Activated T-helper 17 cell treated with anti-CD3 and anti-CD28 coated beads, Interleukin-2, amount 50 U/mL, for 72 hours (primary cell): ENCODE data around the gene USP48. TPM values are rescaled to one million over a fixed set of nuclear protein-coding genes. Genes with fewer than 3 reads are reported as not detected.

Experiments used
- ATAC-seq: fragments of 150-1000 bp; cut with Tn5 transposase; replicated peaks from 2 replicates; pipeline ENCODE4 v1.10.0; 2021; ENCODE audit warnings: mild to moderate bottlenecking, moderate library complexity
- H3K27ac Mint-ChIP-seq: one replicate; pipeline ENCODE4 v1.8.0; 2022; ENCODE audit warnings: mixed read lengths
- H3K27me3 Mint-ChIP-seq: one replicate; pipeline ENCODE4 v1.8.0; 2022; ENCODE audit warnings: mixed read lengths
- H3K36me3 Mint-ChIP-seq: one replicate; pipeline ENCODE4 v1.8.0; 2022; ENCODE audit warnings: low read depth, mild to moderate bottlenecking, mixed read lengths
- H3K4me1 Mint-ChIP-seq: one replicate; pipeline ENCODE4 v1.8.0; 2022; ENCODE audit warnings: mixed read lengths
- H3K4me3 Mint-ChIP-seq: one replicate; pipeline ENCODE4 v1.8.0; 2022; ENCODE audit warnings: mild to moderate bottlenecking, mixed read lengths
- H3K9me3 Mint-ChIP-seq: one replicate; pipeline ENCODE4 v1.8.0; 2022; ENCODE audit warnings: mixed read lengths
- total RNA-seq, 2 donors: library from RNA; stranded (reverse); gene quantifications; one replicate each; pipeline ENCODE4 v1.2.3, GENCODE V29; 2022

Gene USP48
- total RNA-seq, 2 donors from 2014 or later = 107 to 209 TPM

DNA sequence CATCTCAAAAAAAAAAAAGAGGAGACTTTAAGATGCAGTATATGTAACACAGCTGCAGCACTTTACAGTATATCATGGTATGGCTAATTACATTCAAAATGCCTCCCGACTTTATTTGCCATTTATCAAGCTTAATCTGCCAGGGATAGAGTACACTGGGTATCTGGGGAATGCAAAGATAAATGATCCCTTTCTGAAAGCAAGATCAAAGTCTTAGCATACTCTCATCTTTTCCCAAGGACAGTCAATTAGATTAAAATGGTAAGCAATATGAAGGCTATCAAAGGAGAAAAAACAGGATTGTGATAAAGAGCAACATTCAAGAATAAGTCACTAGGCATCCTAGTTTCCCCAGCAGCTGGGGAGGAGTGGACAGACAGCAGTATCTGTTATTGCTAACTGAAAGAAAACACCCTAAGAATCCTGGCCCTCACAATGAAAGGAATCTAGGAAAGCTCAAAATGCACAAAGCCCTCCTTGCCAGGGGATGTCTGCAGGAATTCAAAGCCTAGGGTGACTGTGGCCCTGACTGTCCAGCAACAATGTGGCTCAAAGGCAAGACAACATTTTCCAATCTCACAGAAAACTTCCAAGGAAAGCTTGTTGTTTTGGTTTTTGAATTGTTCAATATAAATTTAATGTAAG is 57.1 kb downstream of the USP48 start:
- Mint-ChIP-seq H3K27ac (peak overlapping the region; percentile 28), H3K27me3 (no peaks in the 10 kb centered on the region), H3K4me3 (no peak overlapping the region), H3K36me3 (peaks cover 98% of the 10 kb centered on the region), H3K4me1 (no peaks in the 10 kb centered on the region), H3K9me3 (no peaks in the 10 kb centered on the region)
- no peak for ATAC-seq

DNA sequence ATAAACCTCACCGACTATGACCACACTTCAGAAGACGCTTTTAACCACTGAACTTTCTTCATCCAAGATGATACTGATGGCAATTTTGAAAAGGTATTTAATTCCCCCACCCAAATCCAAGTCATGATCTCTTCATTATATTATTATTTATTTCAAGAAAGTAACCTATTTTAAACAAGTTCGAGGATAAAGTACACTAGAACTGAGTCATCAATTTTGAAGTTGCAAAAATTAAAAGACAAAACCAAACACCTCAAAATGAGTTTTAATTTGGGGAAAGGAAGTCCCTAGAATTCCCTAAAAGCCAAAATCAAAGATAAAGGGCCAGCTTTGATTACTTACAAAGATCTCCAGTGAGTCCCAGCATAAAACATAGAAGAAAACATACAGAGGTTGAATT is 58.4 kb downstream of the USP48 start:
- no peaks in the 10 kb centered on the region for H3K9me3 Mint-ChIP-seq
- ATAC-seq = no peak
- peaks cover 100% of the 10 kb centered on the region for H3K36me3 Mint-ChIP-seq
- H3K27ac Mint-ChIP-seq = no peak overlapping the region
- H3K4me1 Mint-ChIP-seq = no peaks in the 10 kb centered on the region
- H3K4me3 Mint-ChIP-seq = no peak overlapping the region
- no peaks in the 10 kb centered on the region for H3K27me3 Mint-ChIP-seq

- no peaks in the 10 kb centered on the region for H3K27me3 Mint-ChIP-seq
- H3K36me3 Mint-ChIP-seq = peaks cover 100% of the 10 kb centered on the region
- no peak overlapping the region for H3K27ac Mint-ChIP-seq
- ATAC-seq = no peak
- H3K4me1 Mint-ChIP-seq = no peaks in the 10 kb centered on the region
- H3K9me3 Mint-ChIP-seq = no peaks in the 10 kb centered on the region
- H3K4me3 Mint-ChIP-seq = no peak overlapping the region
Measured at GRCh38 chr1:21724098-21724497, 58.9 kb downstream of the USP48 start.

DNA sequence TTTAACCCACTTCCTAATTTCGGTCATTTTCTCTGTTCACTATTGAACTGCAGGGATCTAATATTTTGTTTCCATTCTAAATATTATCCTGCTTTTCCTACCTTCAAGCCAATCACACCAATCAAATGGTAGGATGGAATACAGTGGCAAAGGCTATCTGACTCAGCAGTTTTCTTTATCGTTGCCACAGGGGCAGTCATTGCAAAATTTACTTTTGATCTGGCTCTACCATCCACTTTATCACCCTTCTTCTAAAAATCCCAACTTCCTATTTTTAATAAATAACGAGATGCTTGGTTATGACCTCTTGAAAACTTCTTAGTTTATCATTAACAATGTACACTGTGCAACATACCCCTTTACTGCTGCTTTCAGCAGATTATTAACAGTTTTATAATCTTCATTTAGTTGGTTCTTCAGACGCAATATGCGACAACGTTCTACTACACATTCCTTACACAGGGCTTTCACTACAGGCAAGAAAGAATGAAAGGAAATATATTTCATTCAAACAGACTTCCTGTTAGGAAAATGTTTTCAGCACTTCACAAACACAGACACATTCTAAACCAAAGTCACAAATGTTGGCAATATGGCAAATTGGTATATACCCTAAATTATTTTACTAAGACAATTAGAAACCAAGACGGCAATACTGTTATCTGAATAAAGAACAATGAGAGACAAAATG is 61.5 kb downstream of the USP48 start:
- H3K36me3 Mint-ChIP-seq = peaks cover 100% of the 10 kb centered on the region
- H3K27me3 Mint-ChIP-seq = no peaks in the 10 kb centered on the region
- H3K27ac Mint-ChIP-seq = peak overlapping the region; percentile 24

DNA sequence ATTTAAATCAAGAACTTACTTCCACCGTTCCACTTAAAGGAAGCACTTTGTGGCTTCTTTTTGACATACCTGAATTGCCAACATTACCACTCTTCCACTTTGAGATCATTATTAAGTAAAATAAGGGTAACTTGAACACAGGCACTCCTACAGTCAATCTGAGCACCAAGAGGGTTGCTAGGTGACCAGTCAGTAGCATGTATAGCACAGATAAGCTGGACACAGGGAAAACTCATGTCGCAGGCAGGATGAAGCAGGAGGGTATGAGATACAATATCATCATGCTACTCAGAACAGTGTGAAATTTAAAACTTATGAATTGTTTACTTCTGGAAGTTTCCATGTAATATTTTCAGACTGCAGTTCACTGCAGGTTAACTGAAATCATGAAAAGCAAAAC is 66.8 kb downstream of the USP48 start:
- Mint-ChIP-seq H3K4me1 (peaks cover 4% of the 10 kb centered on the region), H3K27me3 (no peaks in the 10 kb centered on the region), H3K27ac (no peak overlapping the region), H3K36me3 (peaks cover 100% of the 10 kb centered on the region), H3K4me3 (no peak overlapping the region), H3K9me3 (no peaks in the 10 kb centered on the region)
- ATAC-seq = no peak

More for the DNA sequence above, 61.5 kb downstream of the USP48 start:
- no peak for ATAC-seq
- Mint-ChIP-seq H3K9me3 (no peaks in the 10 kb centered on the region), H3K4me3 (no peak overlapping the region), H3K4me1 (no peaks in the 10 kb centered on the region)

DNA sequence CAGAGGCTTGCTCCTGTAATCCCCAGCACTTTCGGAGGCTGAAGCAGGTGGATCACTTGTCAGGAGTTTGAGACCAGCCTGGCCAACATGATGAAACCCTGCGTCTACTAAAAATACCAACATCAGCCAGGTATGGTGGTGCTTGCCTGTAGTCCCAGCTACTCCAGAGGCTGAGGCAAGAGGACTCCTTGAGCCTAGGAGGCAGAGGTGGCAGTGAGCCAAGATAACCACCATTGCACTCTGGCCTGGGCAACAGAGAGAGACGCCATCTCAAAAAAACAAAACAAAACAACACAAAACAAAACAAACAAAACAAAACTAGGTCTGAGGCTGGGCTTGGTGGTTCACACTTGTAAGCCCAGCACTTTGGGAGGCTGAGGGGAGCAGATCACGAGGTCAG is 75.1 kb downstream of the USP48 start:
- no peaks in the 10 kb centered on the region for H3K9me3 Mint-ChIP-seq
- H3K27ac Mint-ChIP-seq = no peak overlapping the region
- H3K27me3 Mint-ChIP-seq = no peaks in the 10 kb centered on the region
- peaks cover 91% of the 10 kb centered on the region for H3K36me3 Mint-ChIP-seq
- ATAC-seq = no peak
- no peaks in the 10 kb centered on the region for H3K4me1 Mint-ChIP-seq
- H3K4me3 Mint-ChIP-seq = no peak overlapping the region

- H3K4me1 Mint-ChIP-seq = no peaks in the 10 kb centered on the region
- no peak overlapping the region for H3K27ac Mint-ChIP-seq
- H3K4me3 Mint-ChIP-seq = no peak overlapping the region
- H3K36me3 Mint-ChIP-seq = peaks cover 91% of the 10 kb centered on the region
- no peaks in the 10 kb centered on the region for H3K27me3 Mint-ChIP-seq
- no peak for ATAC-seq
- no peaks in the 10 kb centered on the region for H3K9me3 Mint-ChIP-seq
Measured at GRCh38 chr1:21707086-21707840, 75.7 kb downstream of the USP48 start.

- Mint-ChIP-seq H3K9me3 (no peaks in the 10 kb centered on the region), H3K27ac (no peak overlapping the region), H3K4me3 (no peak overlapping the region), H3K36me3 (peaks cover 91% of the 10 kb centered on the region), H3K4me1 (no peaks in the 10 kb centered on the region), H3K27me3 (no peaks in the 10 kb centered on the region)
- no peak for ATAC-seq
Measured at GRCh38 chr1:21706151-21706835, 76.7 kb downstream of the USP48 start.

- ATAC-seq = no peak
- H3K9me3 Mint-ChIP-seq = no peaks in the 10 kb centered on the region
- H3K4me1 Mint-ChIP-seq = no peaks in the 10 kb centered on the region
- no peaks in the 10 kb centered on the region for H3K27me3 Mint-ChIP-seq
- H3K4me3 Mint-ChIP-seq = no peak overlapping the region
- H3K27ac Mint-ChIP-seq = no peak overlapping the region
- peaks cover 96% of the 10 kb centered on the region for H3K36me3 Mint-ChIP-seq
Measured at GRCh38 chr1:21705303-21705980, 77.5 kb downstream of the USP48 start.

DNA sequence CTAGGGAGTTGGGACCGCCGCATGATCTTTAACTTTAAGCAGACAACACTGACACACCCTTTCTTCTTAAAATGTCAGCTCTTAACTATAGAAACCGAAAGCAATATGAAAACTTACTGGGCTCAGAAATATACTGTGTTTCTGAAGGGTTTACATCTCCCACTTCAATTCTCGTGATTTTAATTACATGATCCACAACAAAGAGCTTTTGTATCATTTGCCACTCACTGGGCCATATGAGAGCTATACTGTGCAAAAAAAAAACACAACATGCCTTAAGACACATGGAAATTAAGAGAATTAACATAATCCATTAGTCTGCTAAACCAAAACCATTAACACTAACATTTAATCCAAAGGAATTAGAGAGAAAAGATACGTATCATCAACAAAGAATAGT is 78.8 kb downstream of the USP48 start:
- H3K9me3 Mint-ChIP-seq = no peaks in the 10 kb centered on the region
- no peaks in the 10 kb centered on the region for H3K4me1 Mint-ChIP-seq
- no peak overlapping the region for H3K4me3 Mint-ChIP-seq
- H3K36me3 Mint-ChIP-seq = peaks cover 94% of the 10 kb centered on the region
- no peaks in the 10 kb centered on the region for H3K27me3 Mint-ChIP-seq
- H3K27ac Mint-ChIP-seq = no peak overlapping the region
- no peak for ATAC-seq

GRCh38 chr1:21703318-21703963 is 79.5 kb downstream of the USP48 start:
- H3K9me3 Mint-ChIP-seq = no peaks in the 10 kb centered on the region
- no peaks in the 10 kb centered on the region for H3K27me3 Mint-ChIP-seq
- no peak for ATAC-seq
- peaks cover 97% of the 10 kb centered on the region for H3K36me3 Mint-ChIP-seq
- H3K4me3 Mint-ChIP-seq = no peak overlapping the region
- H3K27ac Mint-ChIP-seq = no peak overlapping the region
- H3K4me1 Mint-ChIP-seq = no peaks in the 10 kb centered on the region

DNA sequence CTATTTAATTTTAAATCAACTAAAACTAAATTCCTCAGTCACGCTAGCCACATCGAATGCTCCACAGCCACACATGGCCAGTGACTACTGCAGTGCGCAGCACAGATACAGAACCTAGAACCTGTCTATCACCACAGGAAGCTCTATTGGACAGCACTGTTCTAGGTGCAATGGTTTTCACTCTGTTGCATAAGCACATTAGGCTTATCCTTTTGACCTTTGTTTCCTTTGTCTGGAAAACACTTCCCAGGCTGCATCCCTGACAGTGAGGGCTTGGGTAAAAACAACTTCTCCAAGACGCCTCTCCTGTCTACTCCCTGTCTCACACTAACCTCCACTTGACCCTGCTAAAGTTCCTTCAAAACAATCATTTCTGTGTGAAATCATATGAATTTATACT is 80.2 kb downstream of the USP48 start:
- Mint-ChIP-seq H3K27ac (no peak overlapping the region), H3K4me1 (no peaks in the 10 kb centered on the region), H3K4me3 (no peak overlapping the region), H3K9me3 (no peaks in the 10 kb centered on the region), H3K36me3 (peaks cover 98% of the 10 kb centered on the region), H3K27me3 (no peaks in the 10 kb centered on the region)
- ATAC-seq = no peak

DNA sequence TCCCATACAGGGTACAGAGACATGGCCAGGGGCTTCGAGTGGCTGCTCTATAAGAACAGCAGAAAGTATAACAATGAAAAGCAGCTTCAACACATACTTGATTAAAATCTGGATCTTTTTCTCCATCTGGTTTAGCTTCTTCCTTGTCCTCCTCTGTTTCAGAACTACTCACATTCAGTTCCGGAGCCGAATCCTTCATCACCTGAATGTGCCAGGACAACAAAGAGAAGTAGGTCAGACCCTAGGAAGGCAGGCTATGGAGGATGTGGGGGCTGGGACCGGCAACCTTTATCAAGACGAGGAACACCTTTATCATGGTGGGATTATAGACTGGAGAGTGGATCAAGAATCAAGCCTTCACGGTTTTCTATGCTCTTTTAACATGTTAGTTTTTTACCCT is 81.5 kb downstream of the USP48 start:
- no peaks in the 10 kb centered on the region for H3K27me3 Mint-ChIP-seq
- no peak overlapping the region for H3K4me3 Mint-ChIP-seq
- H3K27ac Mint-ChIP-seq = no peak overlapping the region
- peaks cover 98% of the 10 kb centered on the region for H3K36me3 Mint-ChIP-seq
- H3K4me1 Mint-ChIP-seq = no peaks in the 10 kb centered on the region
- H3K9me3 Mint-ChIP-seq = no peaks in the 10 kb centered on the region
- no peak for ATAC-seq

- ATAC-seq = no peak
- H3K9me3 Mint-ChIP-seq = no peaks in the 10 kb centered on the region
- H3K4me1 Mint-ChIP-seq = no peaks in the 10 kb centered on the region
- H3K4me3 Mint-ChIP-seq = no peak overlapping the region
- peaks cover 94% of the 10 kb centered on the region for H3K36me3 Mint-ChIP-seq
- H3K27me3 Mint-ChIP-seq = no peaks in the 10 kb centered on the region
- H3K27ac Mint-ChIP-seq = peak overlapping the region; percentile 28
Measured at GRCh38 chr1:21700094-21700493, 82.9 kb downstream of the USP48 start.
